PC-9 (cell line): Measurements from ENCODE around the gene ATM. TPM values are rescaled to one million over a fixed set of nuclear protein-coding genes. Genes with fewer than 3 reads are reported as not detected.
"Not testable (repeated sequence)": the region's sequence is repeated elsewhere in the genome, so short reads cannot be mapped to it uniquely, and the experiment has no call there.

Experiments
- BruUV-seq: library from RNA; stranded (reverse); fragments of 400-500 nt; replicated peaks from 2 replicates; lab custom pipeline; 2021; lab: Mats Ljungman, UMichigan
- CTCF ChIA-PET: fragments of 300-600 bp; sonication (Branson Sonifier 250); formaldehyde crosslinking; loops from one replicate; lab custom pipeline; 2022; ENCODE audit warnings: antibody characterized with exemption; lab: Charles Lee
- POLR2A ChIA-PET: fragments of 300-600 bp; sonication (Branson Sonifier 250); formaldehyde crosslinking; loops from one replicate; lab custom pipeline; 2022; ENCODE audit warnings: antibody characterized with exemption; ENCODE audit not compliant: unreplicated experiment; lab: Charles Lee
- DNase-seq, 2 experiments: peaks; one replicate each; pipeline versions ENCODE4 v3.0.0 to v3.0.0-alpha.2; 2015 to 2022; ENCODE audit warnings: mixed read lengths in 1 of 2
- H2AFZ ChIP-seq: fragments of 200-600 bp; sonication (generic); 2 replicates; pipeline ENCODE4 v1.8.1; 2017; ENCODE audit warnings: antibody characterized with exemption
- H3F3A ChIP-seq: fragments of 200-600 bp; sonication (generic); 2 replicates; pipeline ENCODE4 v1.8.1; 2017; ENCODE audit warnings: antibody characterized with exemption, mild to moderate bottlenecking, low read depth; ENCODE audit not compliant: insufficient read depth
- H3K27ac ChIP-seq: fragments of 200-600 bp; sonication (generic); 2 replicates; pipeline ENCODE4 v1.6.1; 2016; ENCODE audit warnings: mixed run types
- H3K27me3 ChIP-seq: fragments of 200-600 bp; sonication (generic); 2 replicates; pipeline ENCODE4 v1.6.1; 2016; ENCODE audit warnings: low read depth, mixed run types; ENCODE audit not compliant: insufficient read depth
- H3K36me3 ChIP-seq: fragments of 200-600 bp; sonication (generic); 2 replicates; pipeline ENCODE4 v1.6.1; 2016; ENCODE audit warnings: low read depth, mixed run types
- H3K4me1 ChIP-seq: fragments of 200-600 bp; sonication (generic); replicated peaks from 2 replicates; pipeline ENCODE4 v1.6.1; 2016; ENCODE audit warnings: mixed run types; ENCODE audit not compliant: insufficient read depth
- H3K4me2 ChIP-seq: fragments of 200-600 bp; sonication (generic); 2 replicates; pipeline ENCODE4 v1.6.1; 2017; ENCODE audit warnings: mixed run types
- H3K4me3 ChIP-seq: fragments of 200-600 bp; sonication (generic); 2 replicates; pipeline ENCODE4 v1.6.1; 2016; ENCODE audit warnings: mixed run types
- H3K79me2 ChIP-seq: fragments of 200-600 bp; sonication (generic); 2 replicates; pipeline ENCODE4 v1.6.1; 2017; ENCODE audit warnings: low read depth, mixed run types
- H3K9me2 ChIP-seq: fragments of 200-600 bp; sonication (generic); 2 replicates; pipeline ENCODE4 v1.8.1; 2017; ENCODE audit warnings: mild to moderate bottlenecking; ENCODE audit not compliant: insufficient read depth
- H3K9me3 ChIP-seq: fragments of 200-600 bp; sonication (generic); 2 replicates; pipeline ENCODE4 v1.8.1; 2016; ENCODE audit warnings: low read depth; ENCODE audit not compliant: insufficient read depth
- H4K20me1 ChIP-seq: fragments of 200-600 bp; sonication (generic); 2 replicates; pipeline ENCODE4 v1.8.1; 2017; ENCODE audit not compliant: insufficient read depth
- EZH2 ChIP-seq: fragments of 200-600 bp; sonication (generic); IDR thresholded peaks from 2 replicates; pipeline ENCODE4 v1.8.0; 2017; ENCODE audit warnings: antibody characterized with exemption, low read depth
- intact Hi-C: fragments of 100-400 bp; cut with micrococcal nuclease; formaldehyde crosslinking; loops from one replicate; pipeline ENCODE4 v1.10.0; 2022; ENCODE audit not compliant: unreplicated experiment
- total RNA-seq: library from RNA; stranded (reverse); gene quantifications from 2 replicates; pipeline ENCODE4 v1.2.3, GENCODE V29; 2021
- TF ChIP-seq, protein P1 (sequence below): fragments of 200-600 bp; sonication (generic); conservative IDR thresholded peaks from 2 replicates; pipeline ENCODE4 v1.6.1; 2017; ENCODE audit warnings: mixed run types, antibody characterized with exemption, mild to moderate bottlenecking, moderate library complexity

Gene ATM
- total RNA-seq, 1 experiment from 2014 or later = 36.3 TPM

DNA sequence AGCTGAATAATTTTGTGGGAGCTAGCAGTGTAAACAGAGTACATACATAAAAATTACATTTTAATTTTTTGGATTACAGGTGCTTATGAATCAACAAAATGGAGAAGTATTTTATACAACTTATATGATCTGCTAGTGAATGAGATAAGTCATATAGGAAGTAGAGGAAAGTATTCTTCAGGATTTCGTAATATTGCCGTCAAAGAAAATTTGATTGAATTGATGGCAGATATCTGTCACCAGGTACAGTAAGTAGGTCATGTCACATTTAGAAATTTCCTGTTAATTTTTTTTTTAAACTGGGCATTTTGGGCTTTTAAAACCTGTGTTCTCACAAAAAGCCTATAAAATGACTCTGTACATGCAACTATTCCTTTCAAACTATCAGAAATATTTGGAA is 24.0 kb downstream of the ATM start:
- Histone ChIP-seq H3K36me3 (peaks cover 4% of the 10 kb centered on the region; the same call in 1 of the 2 replicates), H3K27me3 (no peaks in the 10 kb centered on the region), H3K4me3 (no peak overlapping the region), H3K4me1 (no peaks in the 10 kb centered on the region), H3K9me3 (no peaks in the 10 kb centered on the region), H3K4me2 (no peak overlapping the region), H3K79me2 (no peaks in the 10 kb centered on the region), H4K20me1 (0 out of 2 replicates have a peak, but pooled peaks cover 6% of the 10 kb centered on the region), H3F3A (no peaks in the 10 kb centered on the region), H2AFZ (no peak overlapping the region), H3K27ac (no peak overlapping the region), H3K9me2 (no peaks in the 10 kb centered on the region)
- intact Hi-C loops = no loop called here
- ChIA-PET POLR2A (no interaction called here), CTCF (no interaction called here)
- BruUV-seq = no TSS peak
- TF ChIP-seq, protein P1, sequence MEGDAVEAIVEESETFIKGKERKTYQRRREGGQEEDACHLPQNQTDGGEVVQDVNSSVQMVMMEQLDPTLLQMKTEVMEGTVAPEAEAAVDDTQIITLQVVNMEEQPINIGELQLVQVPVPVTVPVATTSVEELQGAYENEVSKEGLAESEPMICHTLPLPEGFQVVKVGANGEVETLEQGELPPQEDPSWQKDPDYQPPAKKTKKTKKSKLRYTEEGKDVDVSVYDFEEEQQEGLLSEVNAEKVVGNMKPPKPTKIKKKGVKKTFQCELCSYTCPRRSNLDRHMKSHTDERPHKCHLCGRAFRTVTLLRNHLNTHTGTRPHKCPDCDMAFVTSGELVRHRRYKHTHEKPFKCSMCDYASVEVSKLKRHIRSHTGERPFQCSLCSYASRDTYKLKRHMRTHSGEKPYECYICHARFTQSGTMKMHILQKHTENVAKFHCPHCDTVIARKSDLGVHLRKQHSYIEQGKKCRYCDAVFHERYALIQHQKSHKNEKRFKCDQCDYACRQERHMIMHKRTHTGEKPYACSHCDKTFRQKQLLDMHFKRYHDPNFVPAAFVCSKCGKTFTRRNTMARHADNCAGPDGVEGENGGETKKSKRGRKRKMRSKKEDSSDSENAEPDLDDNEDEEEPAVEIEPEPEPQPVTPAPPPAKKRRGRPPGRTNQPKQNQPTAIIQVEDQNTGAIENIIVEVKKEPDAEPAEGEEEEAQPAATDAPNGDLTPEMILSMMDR = no peak
- no peak for TF ChIP-seq EZH2
- DNase-seq = no peak

DNA sequence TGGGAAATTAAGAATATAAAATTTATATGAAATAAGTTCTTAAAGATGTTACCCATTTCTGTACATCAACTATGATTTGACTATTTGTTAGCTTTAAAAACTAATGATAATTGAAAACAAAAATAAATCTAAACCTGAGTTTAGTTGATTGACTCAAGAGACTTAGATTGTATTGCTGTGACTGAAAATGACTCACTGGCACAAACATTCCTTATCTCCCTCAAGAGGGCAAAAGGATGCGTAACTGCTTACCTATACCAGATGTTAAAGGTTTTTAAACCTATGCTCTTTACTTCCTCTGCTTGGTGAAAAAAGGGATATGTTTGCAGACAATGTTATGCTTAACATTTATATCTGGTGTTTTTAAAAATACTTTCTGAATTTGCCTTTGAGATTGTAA is 30.3 kb downstream of the ATM start:
- peaks cover 12% of the 10 kb centered on the region for H3K36me3 ChIP-seq
- no peaks in the 10 kb centered on the region for H3F3A ChIP-seq
- DNase-seq = no peak
- intact Hi-C loops = no loop called here
- no peaks in the 10 kb centered on the region for H4K20me1 ChIP-seq
- H3K79me2 ChIP-seq = no peaks in the 10 kb centered on the region
- H3K4me2 ChIP-seq = no peak overlapping the region
- H2AFZ ChIP-seq = no peak overlapping the region
- no peak overlapping the region for H3K4me3 ChIP-seq
- no peaks in the 10 kb centered on the region for H3K9me2 ChIP-seq
- H3K9me3 ChIP-seq = no peaks in the 10 kb centered on the region
- H3K4me1 ChIP-seq = no peaks in the 10 kb centered on the region
- H3K27me3 ChIP-seq = no peaks in the 10 kb centered on the region
- ChIA-PET CTCF (no interaction called here), POLR2A (interaction anchor here (0.6 kb wide), 1 partner anchor 1008 kb away, joined by 5 read pairs; no protein-coding TSS in a partner anchor)
- H3K27ac ChIP-seq = no peak overlapping the region
- TF ChIP-seq, protein P1 = no peak
- no peak for TF ChIP-seq EZH2
- no TSS peak for BruUV-seq

DNA sequence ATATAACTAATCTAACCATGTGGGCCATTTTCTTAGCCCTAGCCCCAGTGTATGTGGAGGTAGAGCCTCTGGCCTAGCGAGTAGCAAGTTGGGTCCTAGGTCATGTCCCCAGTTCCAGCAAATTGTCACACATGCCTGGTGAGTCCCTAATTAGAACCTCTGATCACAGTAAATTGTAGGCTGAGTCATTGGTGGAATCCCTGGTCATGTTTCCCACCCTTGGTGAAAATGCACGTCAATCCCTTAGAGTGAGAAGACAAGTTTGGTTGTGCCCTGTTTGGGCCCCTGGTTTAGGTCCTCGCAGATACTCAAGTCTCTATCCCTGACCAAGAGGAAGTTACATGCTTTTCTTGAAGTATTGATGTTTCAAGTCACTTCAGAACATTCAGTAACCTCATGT is 46.7 kb downstream of the ATM start:
- H3F3A ChIP-seq = no peaks in the 10 kb centered on the region
- no peak overlapping the region for H2AFZ ChIP-seq
- no peak for DNase-seq
- intact Hi-C loops = no loop called here
- no peak overlapping the region for H3K27ac ChIP-seq
- no peaks in the 10 kb centered on the region for H4K20me1 ChIP-seq
- TF ChIP-seq, protein P1 = no peak
- no peak for TF ChIP-seq EZH2
- ChIA-PET CTCF (no interaction called here), POLR2A (no interaction called here)
- no peak overlapping the region for H3K4me3 ChIP-seq
- no peaks in the 10 kb centered on the region for H3K9me2 ChIP-seq
- no peaks in the 10 kb centered on the region for H3K27me3 ChIP-seq
- no peak overlapping the region for H3K4me2 ChIP-seq
- H3K36me3 ChIP-seq = peaks cover 25% of the 10 kb centered on the region
- H3K9me3 ChIP-seq = 0 out of 2 replicates have a peak, but pooled peaks cover 1% of the 10 kb centered on the region
- no TSS peak for BruUV-seq
- no peaks in the 10 kb centered on the region for H3K4me1 ChIP-seq
- H3K79me2 ChIP-seq = no peaks in the 10 kb centered on the region

DNA sequence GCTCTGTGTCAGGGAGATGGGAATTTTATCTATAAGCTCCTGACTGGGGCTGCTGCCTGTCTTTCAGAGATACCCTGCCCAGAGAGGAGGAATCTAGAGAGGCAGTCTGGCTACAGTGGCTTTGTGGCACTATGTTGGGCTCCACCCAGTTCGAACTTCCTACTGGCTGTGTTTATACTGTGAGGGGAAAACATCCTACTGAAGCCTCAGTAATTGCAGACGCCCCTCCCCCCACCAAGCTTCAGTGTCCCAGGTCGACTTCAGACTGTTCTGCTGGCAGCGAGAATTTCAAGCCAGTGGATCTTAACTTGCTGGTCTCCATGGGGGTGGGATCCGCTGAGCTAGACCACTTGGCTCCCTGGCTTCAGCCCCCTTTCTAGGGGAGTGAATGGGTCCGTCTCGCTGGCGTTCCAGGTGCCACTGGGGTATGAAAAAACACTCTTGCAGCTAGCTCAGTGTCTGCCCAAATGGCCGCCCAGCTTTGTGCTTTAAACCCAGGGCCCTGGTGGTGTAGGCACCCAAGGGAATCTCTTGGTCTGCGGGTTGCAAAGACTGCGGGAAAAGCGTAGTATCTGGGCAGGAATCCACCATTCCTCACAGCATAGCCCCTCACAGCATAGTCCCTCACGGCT is 54.2 kb downstream of the ATM start:
- H3K27me3 ChIP-seq, H3K4me3 ChIP-seq, H3K79me2 ChIP-seq, H3K27ac ChIP-seq, DNase-seq, H3F3A ChIP-seq, H3K9me3 ChIP-seq, intact Hi-C loops, H2AFZ ChIP-seq, H3K4me2 ChIP-seq, H3K9me2 ChIP-seq, H4K20me1 ChIP-seq, CTCF ChIA-PET, H3K4me1 ChIP-seq, BruUV-seq: not testable (repeated sequence)
- POLR2A ChIA-PET = interaction anchor here (0.6 kb wide), 1 partner anchor 714 kb away, joined by 3 read pairs; no protein-coding TSS in a partner anchor
- peaks cover 12% of the 10 kb centered on the region for H3K36me3 ChIP-seq
